Pons (tissue), 1 donor: ENCODE results near the gene C15orf39.
"Not testable (repeated sequence)": the region's sequence is repeated elsewhere in the genome, so short reads cannot be mapped to it uniquely, and the experiment has no call there.

Experiments used
- DNase-seq: peaks from one replicate; pipeline ENCODE4 v3.0.0-alpha.2; 2016; ENCODE audit warnings: low spot score

Gene C15orf39

DNA sequence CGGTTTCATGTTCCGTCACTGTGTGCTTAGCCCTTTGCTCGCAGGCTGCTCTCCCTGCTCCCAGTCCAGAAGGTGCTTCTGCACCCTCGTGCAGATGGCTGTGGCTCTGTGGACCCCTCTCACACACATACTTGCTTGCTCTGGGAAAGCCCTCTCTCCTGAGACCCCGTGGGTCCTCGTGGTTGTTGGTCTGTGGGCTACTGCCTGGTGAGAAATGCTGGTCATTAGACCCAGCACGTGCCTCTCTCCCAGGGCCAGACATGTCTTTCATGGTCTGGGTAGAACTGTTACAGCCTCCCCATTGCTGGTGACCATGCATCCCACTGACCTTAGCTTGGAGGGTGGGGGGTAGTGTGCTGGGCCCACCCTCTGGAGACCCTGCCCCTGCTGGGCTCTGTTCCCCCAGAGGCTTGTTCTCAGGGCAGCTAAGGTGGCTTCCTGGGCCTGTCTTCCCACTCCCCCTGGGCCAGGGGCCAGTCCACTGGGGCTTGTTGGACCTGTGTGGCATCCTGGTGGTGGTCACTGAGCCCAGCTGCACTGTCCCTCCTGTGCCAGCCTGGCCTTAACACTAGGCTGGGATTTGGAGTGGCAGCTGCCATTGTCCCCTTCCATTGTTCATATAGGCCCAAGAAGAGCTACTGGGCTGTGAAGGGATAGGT lies 10.6 kb downstream of the C15orf39 start:
- no peak for DNase-seq

DNA sequence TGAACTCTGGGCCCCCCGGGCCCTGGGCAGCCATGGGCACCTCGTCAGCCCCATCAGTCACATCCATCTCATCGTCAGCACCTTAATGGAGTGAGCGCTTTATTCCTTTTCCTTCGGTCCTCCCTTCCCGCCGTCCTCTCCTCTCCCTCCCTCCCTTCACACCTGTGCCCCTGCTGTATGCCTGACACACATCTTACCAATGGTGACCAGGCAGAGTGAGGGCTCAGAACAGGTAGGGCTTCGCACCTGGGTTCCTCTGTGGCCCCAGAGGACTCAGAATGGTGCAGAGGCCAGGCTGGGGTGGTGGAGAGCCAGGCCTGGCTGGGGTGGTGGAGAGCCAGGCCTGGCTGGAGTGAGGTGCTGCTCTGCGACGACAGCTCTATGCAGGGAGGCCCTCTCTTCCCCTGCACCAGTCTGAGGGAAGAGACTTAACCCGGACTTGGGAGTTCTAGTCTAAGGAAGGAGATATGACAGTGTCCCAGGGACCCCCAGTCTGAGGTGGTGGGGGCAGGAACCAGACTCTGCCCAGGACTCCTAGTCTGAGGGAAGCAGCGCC lies 11.6 kb downstream of the C15orf39 start:
- no peak for DNase-seq

DNA sequence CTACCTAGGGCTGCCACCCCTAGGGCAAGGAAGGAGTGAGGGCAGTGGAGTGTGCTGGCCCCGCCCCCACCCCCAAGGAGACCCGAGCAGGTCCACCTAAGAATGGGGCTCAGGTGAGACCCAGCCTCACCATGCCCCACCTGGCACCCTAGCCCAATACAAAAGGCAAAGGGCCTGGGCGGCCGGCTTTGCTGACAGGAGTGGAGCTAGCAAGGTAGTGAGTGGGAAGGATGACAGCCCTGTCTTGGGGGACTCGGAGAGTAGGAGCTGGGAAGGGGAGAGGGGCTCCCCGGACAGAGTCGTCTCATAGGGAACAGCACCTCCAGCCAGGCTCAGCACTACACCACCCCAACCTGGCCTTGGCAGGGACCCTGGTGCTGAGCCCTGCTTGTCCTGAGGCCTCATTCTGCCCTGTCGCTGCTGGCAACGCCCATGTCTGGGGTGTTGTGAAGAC lies 12.1 kb downstream of the C15orf39 start:
- DNase-seq, result no peak

DNA sequence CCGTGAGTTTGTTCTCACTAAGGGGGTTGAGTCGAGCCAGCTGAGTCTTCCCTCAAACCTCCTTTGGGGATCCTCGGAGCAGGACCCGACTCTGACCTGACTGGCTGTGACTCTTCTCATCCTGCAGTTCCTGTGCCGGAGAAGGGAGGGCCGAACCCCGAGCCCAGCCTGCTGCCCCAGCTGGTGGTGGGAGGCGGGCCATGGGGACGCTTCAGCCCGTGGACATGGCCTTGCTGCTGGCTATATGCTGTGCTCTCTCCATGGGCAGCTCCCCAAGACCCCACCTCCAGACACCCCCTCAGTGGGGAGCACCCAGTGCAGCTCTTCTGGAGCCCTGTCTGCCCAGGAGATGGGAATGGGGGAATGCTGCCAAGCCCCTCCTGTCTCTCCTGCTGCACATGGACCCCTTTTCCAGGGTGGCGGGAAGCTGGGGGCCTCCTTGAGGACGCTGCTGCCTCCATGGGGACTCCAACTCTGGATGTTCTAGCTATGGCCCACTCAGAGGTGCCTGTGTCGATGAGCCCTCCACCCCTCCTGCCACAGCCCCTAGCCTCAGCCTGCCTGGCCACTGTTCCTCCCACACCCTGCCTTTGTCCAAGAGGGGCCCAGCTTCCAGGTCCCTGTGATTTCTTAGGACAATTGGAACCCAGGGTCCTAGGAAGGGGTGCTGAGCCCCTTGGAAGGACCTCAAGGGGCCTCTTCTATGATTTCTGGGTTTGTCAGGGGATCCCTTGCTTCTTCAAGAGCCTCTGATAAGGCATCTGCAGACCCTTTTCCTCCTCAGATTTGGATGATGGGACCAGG lies 12.8 kb downstream of the C15orf39 start:
- DNase-seq, result no peak

DNA sequence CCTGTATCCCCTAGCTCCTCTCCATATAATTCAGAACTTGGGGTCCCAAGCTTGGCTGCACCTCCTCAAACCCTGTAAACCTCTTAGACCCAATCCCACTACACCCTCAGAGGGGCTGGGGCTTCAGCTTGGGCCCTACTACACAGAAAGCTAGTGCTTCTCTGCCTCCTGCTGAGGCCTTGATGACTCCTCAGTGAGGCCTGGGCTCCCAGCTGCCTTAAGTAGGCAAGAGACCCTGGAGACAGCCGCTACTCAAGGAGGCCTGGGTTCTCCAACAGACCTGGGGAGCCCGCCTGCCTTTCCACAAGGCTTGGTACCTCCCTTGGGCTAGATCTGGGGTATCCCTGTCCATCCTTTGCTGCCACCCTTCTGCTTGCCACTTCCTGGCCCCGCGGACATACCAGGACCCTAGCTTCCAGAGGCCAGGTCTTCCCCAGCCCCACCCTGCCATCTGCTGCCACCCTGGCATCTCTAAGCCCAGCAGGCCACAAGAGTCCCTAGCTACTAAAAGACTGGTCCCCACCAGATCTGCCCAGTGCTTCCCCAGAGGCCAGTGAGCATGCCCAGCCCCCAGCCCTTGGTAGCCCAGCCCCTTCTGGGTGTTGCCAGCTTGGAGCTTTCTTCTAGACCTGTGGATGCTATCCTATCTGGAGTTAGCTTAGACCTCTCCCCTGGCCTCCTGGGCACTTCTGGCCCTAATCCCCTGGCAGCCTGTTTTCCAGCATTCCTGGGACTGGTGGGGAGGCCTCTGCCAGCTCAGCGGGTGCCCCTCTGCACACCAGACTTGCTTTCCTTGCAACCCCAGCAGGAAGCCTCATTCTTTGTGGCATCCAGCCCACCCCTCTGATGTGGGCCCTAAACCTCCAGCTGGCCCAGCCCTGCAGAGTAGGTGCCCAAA lies 13.7 kb downstream of the C15orf39 start:
- no peak for DNase-seq

DNA sequence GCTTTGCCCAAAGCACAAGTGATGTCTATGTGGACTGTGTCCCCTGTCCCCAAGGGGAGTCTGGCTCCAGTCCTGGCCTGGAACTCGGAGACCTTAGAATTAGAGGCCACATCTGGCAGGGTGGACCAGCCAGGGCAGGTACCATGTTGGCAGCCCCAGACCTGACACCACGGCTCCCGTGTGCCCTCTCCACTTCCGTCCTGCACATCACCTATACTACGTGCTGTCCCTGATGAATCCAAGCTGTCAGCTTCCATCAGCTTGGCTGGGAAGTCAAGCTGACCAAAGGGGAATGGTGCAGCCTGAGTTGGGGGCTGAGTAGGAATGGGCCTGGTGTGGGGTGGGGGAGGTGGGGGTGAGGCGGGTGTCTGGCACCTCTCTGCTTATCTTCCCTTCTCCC lies 15.3 kb downstream of the C15orf39 start:
- no peak for DNase-seq

DNA sequence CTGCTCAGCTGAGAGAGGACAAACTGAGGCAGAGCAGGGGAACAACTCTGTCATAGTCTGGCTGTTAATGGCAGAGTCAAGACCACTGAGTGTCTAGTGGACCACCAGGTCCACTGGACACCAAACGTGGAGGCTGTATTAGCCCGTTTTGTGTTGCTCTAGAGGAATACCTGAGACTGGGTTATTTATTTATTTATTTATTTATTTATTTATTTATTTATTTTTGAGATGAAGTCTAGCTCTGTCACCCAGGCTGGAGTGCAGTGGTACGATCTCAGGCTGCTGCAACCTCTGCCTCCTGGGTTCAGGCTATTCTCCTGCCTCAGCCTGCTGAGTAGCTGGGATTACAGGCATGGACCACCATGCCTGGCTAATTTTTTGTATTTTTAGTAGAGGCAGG lies 15.9 kb downstream of the C15orf39 start:
- not testable (repeated sequence) for DNase-seq

DNA sequence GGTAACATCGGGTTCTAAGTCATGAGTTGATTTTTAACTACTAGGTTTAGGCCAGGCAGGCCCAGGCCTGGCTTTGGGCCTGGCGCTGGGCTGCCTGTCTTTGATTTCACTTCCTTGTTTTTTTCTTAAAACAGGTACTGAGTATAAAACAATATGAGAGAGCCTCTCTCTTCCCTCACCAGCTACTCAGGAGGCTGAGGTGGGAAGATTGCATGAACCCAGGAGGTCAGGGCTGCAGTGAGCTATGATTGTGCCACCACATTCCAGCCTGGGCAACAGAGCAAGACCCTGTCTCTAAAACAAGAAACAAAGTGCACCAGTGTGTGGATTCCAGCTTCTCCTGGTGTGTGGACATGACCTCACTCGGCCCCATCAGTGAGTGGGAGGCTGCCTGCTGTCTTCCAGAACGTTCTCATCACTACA lies 17.8 kb downstream of the C15orf39 start:
- DNase-seq, result not testable (repeated sequence)

DNA sequence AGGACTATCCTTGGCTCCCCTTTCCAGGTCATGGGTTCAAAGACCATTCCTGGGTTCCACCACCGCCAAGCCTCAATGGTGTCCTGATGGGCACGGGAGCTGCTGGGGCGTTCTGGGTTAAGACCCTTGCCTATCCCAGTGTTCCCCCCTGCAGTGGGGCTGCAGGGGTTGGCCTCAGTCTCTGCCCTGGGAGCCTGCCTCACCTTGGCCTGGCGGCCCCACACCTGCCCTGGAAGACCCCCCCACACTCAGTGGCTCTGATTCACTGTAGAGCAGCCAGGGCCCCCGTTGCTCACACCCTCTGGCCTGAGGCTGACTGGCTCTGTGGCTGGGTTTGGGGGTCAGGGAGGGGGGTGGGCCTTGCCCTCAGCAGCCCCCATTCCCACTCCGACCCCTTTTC lies 22.0 kb downstream of the C15orf39 start:
- no peak for DNase-seq

DNA sequence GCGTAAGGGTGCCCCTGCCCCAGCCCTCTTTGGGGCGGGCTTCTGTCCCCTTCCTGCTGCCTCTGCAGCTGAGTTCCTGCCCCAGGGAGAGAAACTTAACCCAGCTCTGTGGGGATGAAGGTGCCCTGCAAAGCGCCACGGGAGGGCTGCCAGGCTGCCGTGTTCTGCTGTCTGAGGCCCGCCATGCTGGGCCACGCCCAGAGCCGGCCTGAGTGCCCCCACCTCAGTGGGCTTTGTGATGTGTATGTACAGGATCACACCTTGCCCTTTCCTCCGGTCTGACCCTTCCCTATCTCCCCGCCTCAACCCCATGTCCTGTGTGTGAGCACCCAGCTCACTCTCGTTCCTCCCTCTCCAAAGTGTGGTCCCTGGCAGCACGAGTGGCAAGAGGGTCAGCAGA lies 22.6 kb downstream of the C15orf39 start:
- DNase-seq, result no peak

DNA sequence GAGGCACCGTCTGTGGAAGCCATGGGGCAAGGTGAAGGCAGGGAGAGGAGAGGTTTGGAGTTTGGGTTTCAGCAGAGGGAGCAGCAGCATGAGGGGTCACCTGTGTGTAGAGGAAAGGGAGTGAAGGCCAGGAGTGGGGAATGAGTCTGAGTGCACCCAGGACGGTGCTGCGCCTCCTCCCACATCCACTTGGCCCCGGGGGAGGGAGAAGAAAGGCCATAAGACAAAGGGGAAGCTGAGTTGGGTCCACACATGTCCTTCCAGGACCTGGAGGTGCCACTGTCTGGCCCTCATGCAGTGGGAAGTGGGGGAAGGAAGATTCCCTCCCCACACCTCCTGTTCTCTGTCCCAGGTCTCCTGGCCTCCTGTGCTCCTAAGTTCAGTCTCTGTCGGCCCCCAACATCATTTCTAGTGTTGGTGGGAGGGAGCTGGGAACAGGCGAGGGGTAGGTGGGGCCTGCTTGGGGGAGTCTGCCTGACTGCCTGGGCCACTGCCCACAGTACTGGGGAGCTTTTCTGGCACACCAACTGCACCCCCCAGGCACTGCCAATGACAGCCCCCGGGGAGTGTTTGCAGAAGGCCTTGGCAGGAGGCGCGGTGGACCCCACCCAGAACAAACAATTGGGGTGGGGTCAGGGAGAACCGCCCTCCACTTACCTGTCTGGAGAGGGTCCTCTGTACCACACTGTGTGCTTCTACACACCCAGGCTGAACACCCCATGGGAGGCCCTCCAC lies 23.6 kb downstream of the C15orf39 start:
- DNase-seq, result not testable (repeated sequence)

DNA sequence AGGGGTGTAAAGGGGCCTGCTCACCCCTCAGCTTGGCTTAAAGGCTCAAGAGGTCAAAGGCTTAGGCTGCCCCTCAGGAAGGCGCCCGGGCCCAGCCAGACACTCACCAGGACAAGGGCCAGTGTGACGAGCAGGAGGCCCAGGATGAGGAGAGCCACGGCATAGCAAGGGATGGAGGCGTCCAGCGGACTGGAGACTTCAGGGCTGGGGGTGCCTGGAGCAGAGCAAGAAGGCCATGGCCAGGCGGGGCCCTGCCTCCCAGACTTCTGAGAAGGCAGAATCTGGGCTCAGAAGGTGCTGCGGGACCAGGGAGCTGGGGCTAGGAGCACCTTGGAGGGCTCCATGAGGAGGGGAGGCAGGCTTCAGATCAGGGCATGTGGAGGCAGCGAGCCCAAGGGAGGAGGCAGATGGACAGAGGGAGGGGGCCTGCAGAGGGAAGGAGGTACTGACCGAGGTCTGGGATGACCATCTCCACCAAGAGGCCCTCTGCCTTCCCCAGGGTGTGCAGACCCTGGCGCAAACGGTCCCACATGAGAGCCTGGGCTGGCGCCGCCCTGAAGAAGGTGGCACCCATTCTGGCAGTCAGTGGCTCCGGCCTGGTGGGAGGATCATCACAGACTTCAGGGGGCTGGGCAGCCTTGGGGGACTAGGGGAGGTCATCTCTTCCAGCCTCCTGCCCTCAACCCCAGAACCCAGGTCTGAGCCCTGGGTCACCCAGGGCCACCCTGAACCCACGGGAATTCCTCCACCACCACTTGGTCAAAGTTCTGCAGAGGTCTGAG lies 24.5 kb downstream of the C15orf39 start:
- no peak for DNase-seq

DNA sequence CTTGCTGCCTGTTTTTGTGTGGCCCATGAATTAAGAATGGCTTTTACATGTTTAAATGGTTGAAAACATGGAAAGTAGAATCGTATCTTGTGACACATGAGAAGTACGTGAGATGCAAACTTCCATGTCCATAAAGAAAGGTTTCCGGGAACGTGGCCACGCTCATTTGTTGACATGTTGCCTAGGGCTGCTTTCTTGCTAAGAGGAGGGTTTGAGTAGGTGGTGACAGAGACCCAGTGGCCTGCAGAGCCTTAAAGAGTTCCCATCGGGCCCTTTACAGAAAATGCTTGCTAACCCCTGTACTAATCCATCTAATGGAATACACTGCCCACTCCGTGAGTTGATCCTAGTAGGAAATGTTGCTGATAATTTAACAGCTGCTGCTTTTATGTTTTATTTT lies 25.4 kb downstream of the C15orf39 start:
- DNase-seq, result not testable (repeated sequence)

DNA sequence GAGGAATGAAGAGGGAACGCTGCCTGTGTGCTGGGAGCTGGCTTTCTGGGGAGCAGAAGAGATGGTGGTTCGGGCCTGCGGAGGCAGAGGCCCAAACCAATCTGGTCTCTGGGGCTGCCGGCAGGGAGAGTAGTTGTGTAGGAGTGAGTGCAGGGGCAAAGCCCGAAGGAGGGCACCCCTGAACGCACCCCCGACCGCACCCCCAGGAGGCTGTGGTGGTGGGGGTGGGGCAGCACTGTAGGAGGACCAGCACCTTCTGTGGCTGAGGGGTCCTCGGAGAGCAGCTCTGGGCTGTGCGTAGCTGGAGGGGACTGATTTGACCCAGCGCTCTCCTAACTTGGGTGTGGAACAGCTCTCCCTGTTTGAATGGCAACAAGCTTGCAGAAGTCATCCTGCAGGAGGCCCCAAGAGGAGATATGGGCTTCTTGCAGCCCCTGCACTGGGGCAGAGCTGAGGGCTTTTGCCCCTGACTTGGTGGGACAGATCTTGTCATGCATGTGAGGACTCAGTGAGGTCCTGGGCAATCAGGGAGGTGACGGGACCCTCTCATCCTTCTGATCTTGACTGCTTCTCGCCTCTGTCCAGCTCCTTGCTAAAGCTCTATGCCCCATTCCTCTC lies 26.1 kb downstream of the C15orf39 start:
- no peak for DNase-seq

DNA sequence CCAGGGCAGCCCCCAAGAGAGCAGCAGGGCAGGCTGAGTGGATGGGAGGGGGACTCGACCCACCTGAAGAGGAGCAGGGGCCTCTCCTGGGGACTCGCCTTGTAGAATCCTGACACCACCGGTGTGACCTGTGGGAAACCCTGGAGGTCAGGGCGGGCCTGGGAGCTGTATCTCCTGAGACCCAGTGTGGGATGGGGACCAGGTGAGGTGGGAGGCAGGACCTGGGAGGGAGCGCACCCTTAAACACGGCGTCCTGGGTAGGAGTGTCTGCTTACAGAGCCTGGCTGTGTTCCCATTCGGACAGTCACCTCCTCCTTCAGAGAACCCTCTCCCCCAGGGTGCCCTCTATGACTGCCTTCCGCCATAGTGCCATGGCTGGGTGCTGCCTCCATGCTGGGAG lies 27.1 kb downstream of the C15orf39 start:
- DNase-seq, result no peak

DNA sequence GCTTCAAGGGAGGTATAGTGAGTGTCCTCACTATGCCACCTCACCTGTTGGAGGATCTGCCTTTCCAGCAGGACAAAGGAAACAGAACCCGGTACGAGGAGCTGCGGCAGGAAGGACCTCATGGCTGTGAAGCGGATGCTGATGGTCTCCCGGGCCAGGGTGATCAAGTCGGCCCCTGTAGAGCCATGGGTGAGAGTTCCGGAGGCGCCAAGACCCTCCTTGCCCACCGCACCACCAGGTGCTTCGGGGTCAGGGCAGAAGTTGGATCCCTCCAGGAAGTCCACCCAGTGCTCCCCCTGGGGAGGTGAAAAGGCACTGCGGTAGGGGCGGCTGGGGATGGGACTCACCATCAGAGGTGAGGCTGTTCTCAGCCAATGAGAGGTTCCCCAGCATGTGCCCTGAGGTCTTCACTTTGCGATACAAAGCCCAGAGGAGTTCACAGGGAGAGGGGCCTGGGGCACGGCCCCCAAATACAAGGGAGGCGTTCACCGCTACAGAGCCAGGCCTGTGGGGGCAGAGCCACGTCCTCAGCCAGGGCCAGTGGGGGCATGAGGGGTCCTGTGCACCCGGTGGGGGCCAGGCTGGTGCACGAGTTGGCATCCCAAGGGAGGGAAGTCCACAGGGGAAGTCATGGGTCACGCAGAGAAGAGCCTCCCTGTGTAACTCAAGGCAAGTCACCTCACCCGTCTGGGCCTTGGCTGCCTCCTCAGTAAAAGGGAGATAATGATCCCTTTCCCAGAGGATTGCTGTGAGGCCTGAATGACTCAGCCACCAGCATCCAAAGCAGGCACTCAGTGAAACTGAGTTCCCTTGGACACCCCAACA lies 27.7 kb downstream of the C15orf39 start:
- no peak for DNase-seq

DNA sequence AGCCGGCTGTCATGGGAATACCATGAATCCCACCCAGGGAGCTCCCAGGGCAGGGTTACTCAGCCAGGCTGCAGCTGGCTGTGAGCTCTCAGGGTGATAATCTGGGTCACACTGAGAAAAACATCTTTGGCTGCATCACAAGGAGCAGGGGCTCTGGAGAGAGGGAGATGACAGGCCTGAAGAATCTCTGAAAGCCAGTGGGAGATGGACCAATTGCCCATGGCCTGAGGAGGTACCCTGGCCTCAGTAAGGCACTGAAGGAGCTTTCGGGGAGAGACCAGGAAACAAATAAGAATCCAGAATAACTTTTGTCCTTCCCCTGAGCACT lies 28.3 kb downstream of the C15orf39 start:
- no peak for DNase-seq

DNA sequence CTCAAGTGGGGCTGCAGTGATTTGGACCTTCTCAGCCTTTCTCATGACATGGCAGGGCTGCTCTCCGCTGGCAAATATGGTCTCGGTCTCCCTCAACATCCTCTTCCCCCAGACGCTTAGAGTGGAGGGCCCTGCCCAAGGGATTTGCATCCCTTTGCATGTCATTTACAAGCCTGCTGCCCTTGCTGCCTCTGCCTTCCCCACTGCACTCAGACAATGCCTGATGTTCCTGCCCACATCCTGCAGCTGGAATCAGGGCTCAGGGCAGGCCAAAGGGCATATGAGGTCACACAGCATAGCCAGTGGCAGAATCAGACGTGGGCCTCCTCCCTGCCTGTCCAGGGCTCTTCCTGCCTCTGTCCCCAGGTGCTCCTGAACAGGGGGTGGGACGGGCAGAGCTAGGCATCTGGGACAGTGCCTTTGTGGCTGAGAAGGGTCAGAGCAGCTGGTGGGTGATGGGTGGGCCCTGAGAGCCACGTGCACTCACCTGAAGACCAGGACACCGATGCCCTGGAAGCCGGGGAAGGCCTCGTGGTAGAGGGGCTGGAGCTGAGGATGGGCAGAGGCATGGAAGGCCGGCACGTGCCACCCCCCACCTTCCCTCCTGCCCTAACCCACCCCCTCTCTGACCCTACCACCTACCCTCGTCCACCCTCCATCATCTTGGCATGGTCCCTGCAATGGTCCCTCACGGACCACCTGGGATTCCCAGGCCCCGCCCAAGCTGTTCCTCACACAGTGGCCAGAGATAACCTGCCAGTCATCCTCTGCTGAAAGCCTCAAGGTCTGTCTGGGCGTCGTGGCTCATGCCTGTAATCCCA lies 29.1 kb downstream of the C15orf39 start:
- DNase-seq, result no peak

DNA sequence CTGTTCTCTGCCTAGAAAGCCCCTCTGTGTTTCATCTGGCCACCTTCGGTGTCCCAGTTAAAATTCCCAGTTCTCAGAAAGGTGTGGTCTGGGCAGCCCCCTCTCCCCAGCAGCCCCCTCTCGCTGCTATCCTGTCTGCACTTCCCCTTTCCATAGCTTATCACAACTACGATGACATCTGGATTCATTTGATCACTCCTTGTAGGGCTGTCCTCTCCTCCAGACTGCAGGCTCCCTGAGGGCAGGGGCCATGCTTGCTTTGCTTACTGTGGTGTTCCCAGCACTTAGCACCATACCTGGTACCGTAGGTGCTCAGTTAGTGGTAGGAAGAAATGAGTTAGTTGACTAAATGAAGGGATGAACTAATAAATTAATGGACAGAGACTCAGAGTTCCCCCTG lies 30.2 kb downstream of the C15orf39 start:
- DNase-seq, result no peak
